Nephron progenitor cell (in vitro differentiated cells): ENCODE data around the gene FN1.

Experiments used
- DNase-seq: peaks from one replicate; pipeline ENCODE4 v3.0.0; 2021
- H3K27ac Mint-ChIP-seq: 2 replicates; pipeline ENCODE4 v1.8.0; 2021; ENCODE audit warnings: mild to moderate bottlenecking, moderate library complexity, mixed read lengths
- H3K27me3 Mint-ChIP-seq: 2 replicates; pipeline ENCODE4 v1.8.0; 2021; ENCODE audit warnings: mild to moderate bottlenecking, low read depth, mixed read lengths; ENCODE audit not compliant: poor library complexity
- H3K36me3 Mint-ChIP-seq: 2 replicates; pipeline ENCODE4 v1.8.0; 2021; ENCODE audit warnings: low read depth, mixed read lengths
- H3K4me1 Mint-ChIP-seq: 2 replicates; pipeline ENCODE4 v1.8.0; 2021; ENCODE audit warnings: mixed read lengths
- H3K4me3 Mint-ChIP-seq: 2 replicates; pipeline ENCODE4 v1.8.0; 2021; ENCODE audit warnings: mild to moderate bottlenecking, moderate library complexity, mixed read lengths
- H3K9me3 Mint-ChIP-seq: 2 replicates; pipeline ENCODE4 v1.8.0; 2021; ENCODE audit warnings: mild to moderate bottlenecking, moderate library complexity, mixed read lengths
- TF ChIP-seq, protein P1 (sequence below): fragments of 200-600 bp; sonication (generic); IDR thresholded peaks from 2 replicates; pipeline ENCODE4 v1.5.0; 2021; ENCODE audit warnings: antibody characterized with exemption

The FN1 gene

DNA sequence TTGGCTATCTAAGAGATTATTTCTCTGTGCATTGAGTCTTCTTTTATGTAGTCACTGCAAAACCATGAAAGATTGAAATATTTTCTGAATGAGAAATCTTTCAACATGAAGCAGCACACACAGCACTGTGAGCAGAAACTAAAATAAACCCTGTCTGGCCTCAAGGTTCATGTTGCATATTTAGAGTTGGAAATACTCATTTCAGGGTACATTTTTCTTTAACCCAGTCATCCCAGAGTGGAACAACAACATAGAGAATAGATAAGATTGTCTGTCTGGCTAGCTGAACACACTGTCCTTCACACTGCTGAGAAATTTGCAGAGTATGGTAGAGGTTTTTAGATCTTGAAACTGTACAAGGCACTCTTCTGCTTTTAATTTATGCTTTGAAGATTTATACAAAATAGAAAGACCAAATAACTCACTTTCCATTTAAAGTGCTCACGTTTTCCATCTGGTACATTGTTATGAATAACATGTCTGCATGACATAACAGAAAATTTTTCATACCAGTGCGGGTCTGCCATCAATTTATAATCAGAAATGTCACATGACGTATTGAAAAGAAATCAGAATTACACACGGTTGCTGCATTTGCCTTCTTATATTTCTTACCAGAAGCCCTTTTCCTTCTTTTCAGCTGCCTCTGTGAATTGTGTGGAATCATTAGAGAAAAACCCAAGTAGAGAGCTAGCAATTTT, 25.0 kb upstream of the FN1 start:
- Mint-ChIP-seq H3K27ac (no peak overlapping the region), H3K36me3 (no peaks in the 10 kb centered on the region), H3K9me3 (no peaks in the 10 kb centered on the region), H3K4me3 (no peak overlapping the region), H3K27me3 (no peaks in the 10 kb centered on the region), H3K4me1 (peaks cover 8% of the 10 kb centered on the region)
- TF ChIP-seq, protein P1, sequence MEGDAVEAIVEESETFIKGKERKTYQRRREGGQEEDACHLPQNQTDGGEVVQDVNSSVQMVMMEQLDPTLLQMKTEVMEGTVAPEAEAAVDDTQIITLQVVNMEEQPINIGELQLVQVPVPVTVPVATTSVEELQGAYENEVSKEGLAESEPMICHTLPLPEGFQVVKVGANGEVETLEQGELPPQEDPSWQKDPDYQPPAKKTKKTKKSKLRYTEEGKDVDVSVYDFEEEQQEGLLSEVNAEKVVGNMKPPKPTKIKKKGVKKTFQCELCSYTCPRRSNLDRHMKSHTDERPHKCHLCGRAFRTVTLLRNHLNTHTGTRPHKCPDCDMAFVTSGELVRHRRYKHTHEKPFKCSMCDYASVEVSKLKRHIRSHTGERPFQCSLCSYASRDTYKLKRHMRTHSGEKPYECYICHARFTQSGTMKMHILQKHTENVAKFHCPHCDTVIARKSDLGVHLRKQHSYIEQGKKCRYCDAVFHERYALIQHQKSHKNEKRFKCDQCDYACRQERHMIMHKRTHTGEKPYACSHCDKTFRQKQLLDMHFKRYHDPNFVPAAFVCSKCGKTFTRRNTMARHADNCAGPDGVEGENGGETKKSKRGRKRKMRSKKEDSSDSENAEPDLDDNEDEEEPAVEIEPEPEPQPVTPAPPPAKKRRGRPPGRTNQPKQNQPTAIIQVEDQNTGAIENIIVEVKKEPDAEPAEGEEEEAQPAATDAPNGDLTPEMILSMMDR, result no peak
- no peak for DNase-seq

- Mint-ChIP-seq H3K27me3 (no peaks in the 10 kb centered on the region), H3K4me1 (peaks cover 13% of the 10 kb centered on the region), H3K36me3 (no peaks in the 10 kb centered on the region), H3K4me3 (no peak overlapping the region), H3K9me3 (peaks cover 6% of the 10 kb centered on the region), H3K27ac (peak overlapping the region; percentile 92)
- TF ChIP-seq, protein P1, result no peak
- DNase-seq, result no peak
Measured at GRCh38 chr2:215455958-215456357, 20.1 kb upstream of the FN1 start.

DNA sequence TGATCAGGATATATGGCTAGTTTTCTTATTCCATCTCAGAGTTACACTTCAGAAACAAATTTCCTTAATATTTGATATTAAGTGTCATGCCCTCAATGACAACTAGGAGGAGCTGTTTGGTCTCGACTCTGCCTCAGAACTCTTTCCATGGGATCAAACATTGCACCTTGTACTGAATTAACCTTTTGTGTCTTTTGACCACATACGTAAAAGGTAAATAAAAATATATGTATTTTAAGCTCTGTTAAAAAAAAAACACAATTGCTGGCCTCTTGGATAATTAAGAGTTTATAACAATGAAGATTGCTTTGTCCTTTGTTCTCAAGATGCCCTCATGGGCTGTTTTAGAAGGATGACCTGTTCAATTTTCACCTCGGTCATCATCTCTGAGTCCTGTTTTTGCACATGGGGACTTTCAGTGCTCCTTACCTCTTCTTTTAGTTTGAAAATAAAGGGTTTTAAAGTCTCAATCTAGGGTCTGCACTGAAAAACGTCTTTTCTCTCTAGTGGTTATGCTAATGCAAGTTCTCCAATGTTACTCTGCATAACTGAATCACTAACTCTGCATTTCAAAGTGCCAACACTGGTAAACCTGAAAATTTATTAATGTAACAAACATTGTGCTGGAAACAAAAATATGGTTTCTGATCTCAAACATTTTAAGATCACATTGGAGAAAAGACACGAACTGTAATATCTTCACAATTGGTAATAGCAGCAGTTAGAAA, 18.8 kb upstream of the FN1 start:
- H3K9me3 Mint-ChIP-seq, result peaks cover 16% of the 10 kb centered on the region
- H3K4me3 Mint-ChIP-seq, result no peak overlapping the region
- no peaks in the 10 kb centered on the region for H3K27me3 Mint-ChIP-seq
- peaks cover 13% of the 10 kb centered on the region for H3K4me1 Mint-ChIP-seq
- no peak overlapping the region for H3K27ac Mint-ChIP-seq
- DNase-seq, result no peak
- H3K36me3 Mint-ChIP-seq, result no peaks in the 10 kb centered on the region
- TF ChIP-seq, protein P1, result peak; percentile 76

DNA sequence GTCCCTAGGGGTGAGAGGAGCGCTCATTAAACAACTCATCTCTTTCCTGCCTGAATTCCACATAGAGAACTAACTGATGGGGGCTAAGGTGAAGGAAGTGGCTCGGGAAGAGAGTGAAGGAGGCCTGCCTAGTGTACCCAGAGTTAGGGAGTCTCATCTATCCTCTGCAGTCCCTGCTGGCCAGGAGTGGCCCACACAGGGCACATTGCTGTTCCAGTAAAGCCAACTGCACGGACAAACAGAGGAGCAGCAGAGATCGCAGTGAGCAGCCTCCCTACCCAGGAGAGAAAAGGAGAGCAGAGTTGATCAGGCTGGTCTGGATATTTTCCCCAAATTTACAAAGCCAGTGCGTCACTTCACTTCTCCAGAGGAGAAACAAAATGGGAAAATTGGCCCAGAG, 16.9 kb upstream of the FN1 start:
- no peaks in the 10 kb centered on the region for H3K36me3 Mint-ChIP-seq
- peak overlapping the region; percentile 5 for H3K27ac Mint-ChIP-seq
- TF ChIP-seq, protein P1, result no peak
- DNase-seq, result no peak
- H3K4me3 Mint-ChIP-seq, result no peak overlapping the region
- H3K4me1 Mint-ChIP-seq, result peaks cover 13% of the 10 kb centered on the region
- peaks cover 19% of the 10 kb centered on the region for H3K9me3 Mint-ChIP-seq
- H3K27me3 Mint-ChIP-seq, result no peaks in the 10 kb centered on the region

GRCh38 chr2:215451012-215451756, 15.3 kb upstream of the FN1 start:
- no peak overlapping the region for H3K27ac Mint-ChIP-seq
- H3K9me3 Mint-ChIP-seq, result peaks cover 19% of the 10 kb centered on the region
- H3K27me3 Mint-ChIP-seq, result no peaks in the 10 kb centered on the region
- no peaks in the 10 kb centered on the region for H3K36me3 Mint-ChIP-seq
- TF ChIP-seq, protein P1, result no peak
- H3K4me1 Mint-ChIP-seq, result peaks cover 20% of the 10 kb centered on the region
- no peak for DNase-seq
- no peak overlapping the region for H3K4me3 Mint-ChIP-seq
